ENCODE measurements around the gene LGALS4. TPM values are rescaled to one million over a fixed set of nuclear protein-coding genes. Genes with fewer than 3 reads are reported as not detected.

Gene LGALS4
- total and polyA plus RNA-seq, 9 of the 15 experiments (the other 6 are each of a cell fraction or from before 2014, with no cell fraction given) = 0.08 to 1.1 (median 0.30) TPM; not detected in 3

DNA sequence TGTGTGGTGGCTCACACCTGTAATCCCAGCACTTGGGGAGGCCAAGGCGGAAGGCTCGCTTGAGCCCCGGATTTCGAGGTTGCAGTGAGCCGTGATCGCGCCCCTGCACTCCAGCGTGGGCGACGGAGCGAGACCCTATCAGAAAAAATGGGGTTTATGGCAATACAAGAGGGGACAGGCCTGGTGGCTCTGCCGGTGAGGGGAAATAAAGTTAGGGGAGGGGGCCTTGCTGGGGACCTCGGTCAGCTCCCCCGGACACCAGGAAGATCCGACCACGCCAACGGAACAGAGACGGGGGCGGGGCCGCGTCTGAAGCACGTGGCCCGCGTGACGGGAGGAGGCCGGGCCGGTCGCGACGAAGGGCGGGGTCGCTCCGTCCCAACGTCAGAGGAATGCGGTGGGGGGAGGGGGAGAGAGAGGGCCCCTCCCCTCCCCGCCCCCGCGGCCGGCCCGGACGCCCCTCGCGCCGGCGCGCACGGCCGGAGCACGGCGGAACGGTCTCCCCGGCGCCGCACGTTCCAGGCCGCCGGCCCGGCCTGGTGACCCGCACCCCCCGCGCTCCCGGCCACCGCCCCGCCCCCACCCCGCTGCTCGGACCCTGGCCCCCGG, 39.0 kb upstream of the LGALS4 start (continued):
- TF ChIP-seq, protein P1, sequence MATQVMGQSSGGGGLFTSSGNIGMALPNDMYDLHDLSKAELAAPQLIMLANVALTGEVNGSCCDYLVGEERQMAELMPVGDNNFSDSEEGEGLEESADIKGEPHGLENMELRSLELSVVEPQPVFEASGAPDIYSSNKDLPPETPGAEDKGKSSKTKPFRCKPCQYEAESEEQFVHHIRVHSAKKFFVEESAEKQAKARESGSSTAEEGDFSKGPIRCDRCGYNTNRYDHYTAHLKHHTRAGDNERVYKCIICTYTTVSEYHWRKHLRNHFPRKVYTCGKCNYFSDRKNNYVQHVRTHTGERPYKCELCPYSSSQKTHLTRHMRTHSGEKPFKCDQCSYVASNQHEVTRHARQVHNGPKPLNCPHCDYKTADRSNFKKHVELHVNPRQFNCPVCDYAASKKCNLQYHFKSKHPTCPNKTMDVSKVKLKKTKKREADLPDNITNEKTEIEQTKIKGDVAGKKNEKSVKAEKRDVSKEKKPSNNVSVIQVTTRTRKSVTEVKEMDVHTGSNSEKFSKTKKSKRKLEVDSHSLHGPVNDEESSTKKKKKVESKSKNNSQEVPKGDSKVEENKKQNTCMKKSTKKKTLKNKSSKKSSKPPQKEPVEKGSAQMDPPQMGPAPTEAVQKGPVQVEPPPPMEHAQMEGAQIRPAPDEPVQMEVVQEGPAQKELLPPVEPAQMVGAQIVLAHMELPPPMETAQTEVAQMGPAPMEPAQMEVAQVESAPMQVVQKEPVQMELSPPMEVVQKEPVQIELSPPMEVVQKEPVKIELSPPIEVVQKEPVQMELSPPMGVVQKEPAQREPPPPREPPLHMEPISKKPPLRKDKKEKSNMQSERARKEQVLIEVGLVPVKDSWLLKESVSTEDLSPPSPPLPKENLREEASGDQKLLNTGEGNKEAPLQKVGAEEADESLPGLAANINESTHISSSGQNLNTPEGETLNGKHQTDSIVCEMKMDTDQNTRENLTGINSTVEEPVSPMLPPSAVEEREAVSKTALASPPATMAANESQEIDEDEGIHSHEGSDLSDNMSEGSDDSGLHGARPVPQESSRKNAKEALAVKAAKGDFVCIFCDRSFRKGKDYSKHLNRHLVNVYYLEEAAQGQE (IDR thresholded peaks at IDR 0.05; ENCODE audit: borderline replicate concordance) = peak; percentile 73
- TF ChIP-seq, protein P1 (CRISPR knock-in tag; IDR thresholded peaks at IDR 0.05; ENCODE audit: low read depth) = 0 out of 2 replicates have a peak, but pooled peaks have one; percentile 63
- TF ChIP-seq EGR1 (conservative IDR thresholded peaks at IDR 0.05) = peak; percentile 91
- TF ChIP-seq SP2 (IDR thresholded peaks at IDR 0.05; ENCODE audit: extremely low read depth, low read depth, low read length, poor library complexity, severe bottlenecking) = no peak
- TF ChIP-seq KLF10 (CRISPR knock-in tag; IDR thresholded peaks at IDR 0.05) = peak; percentile 64; the same call in 1 of the 2 replicates
- TF ChIP-seq, protein P2, sequence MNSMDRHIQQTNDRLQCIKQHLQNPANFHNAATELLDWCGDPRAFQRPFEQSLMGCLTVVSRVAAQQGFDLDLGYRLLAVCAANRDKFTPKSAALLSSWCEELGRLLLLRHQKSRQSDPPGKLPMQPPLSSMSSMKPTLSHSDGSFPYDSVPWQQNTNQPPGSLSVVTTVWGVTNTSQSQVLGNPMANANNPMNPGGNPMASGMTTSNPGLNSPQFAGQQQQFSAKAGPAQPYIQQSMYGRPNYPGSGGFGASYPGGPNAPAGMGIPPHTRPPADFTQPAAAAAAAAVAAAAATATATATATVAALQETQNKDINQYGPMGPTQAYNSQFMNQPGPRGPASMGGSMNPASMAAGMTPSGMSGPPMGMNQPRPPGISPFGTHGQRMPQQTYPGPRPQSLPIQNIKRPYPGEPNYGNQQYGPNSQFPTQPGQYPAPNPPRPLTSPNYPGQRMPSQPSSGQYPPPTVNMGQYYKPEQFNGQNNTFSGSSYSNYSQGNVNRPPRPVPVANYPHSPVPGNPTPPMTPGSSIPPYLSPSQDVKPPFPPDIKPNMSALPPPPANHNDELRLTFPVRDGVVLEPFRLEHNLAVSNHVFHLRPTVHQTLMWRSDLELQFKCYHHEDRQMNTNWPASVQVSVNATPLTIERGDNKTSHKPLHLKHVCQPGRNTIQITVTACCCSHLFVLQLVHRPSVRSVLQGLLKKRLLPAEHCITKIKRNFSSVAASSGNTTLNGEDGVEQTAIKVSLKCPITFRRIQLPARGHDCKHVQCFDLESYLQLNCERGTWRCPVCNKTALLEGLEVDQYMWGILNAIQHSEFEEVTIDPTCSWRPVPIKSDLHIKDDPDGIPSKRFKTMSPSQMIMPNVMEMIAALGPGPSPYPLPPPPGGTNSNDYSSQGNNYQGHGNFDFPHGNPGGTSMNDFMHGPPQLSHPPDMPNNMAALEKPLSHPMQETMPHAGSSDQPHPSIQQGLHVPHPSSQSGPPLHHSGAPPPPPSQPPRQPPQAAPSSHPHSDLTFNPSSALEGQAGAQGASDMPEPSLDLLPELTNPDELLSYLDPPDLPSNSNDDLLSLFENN (IDR thresholded peaks at IDR 0.05; ENCODE audit: low read depth in 2 of 2, low read length in 2 of 2) = peak in 1 of 2 experiments; percentile 54; a peak in 1 of 4 replicates
- TF ChIP-seq, protein P3, sequence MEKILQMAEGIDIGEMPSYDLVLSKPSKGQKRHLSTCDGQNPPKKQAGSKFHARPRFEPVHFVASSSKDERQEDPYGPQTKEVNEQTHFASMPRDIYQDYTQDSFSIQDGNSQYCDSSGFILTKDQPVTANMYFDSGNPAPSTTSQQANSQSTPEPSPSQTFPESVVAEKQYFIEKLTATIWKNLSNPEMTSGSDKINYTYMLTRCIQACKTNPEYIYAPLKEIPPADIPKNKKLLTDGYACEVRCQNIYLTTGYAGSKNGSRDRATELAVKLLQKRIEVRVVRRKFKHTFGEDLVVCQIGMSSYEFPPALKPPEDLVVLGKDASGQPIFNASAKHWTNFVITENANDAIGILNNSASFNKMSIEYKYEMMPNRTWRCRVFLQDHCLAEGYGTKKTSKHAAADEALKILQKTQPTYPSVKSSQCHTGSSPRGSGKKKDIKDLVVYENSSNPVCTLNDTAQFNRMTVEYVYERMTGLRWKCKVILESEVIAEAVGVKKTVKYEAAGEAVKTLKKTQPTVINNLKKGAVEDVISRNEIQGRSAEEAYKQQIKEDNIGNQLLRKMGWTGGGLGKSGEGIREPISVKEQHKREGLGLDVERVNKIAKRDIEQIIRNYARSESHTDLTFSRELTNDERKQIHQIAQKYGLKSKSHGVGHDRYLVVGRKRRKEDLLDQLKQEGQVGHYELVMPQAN (IDR thresholded peaks at IDR 0.05; ENCODE audit: borderline replicate concordance) = peak; percentile 92
